Measurements from ENCODE around the gene YPEL5.

GRCh38 chr2:30149976-30150375 is 3.2 kb downstream of the YPEL5 start:
- no peak for TF ChIP-seq MAX (IDR thresholded peaks at IDR 0.05)
- TF ChIP-seq CEBPB (IDR thresholded peaks at IDR 0.05; ENCODE audit: low read depth), result no peak

Measured in HCT116 (cell line).